ENCODE results near the gene PSMC6. TPM values are rescaled to one million over a fixed set of nuclear protein-coding genes. Genes with fewer than 3 reads are reported as not detected.

PSMC6 gene
- 75.4 and 144 TPM in 2 replicates for total RNA-seq

DNA sequence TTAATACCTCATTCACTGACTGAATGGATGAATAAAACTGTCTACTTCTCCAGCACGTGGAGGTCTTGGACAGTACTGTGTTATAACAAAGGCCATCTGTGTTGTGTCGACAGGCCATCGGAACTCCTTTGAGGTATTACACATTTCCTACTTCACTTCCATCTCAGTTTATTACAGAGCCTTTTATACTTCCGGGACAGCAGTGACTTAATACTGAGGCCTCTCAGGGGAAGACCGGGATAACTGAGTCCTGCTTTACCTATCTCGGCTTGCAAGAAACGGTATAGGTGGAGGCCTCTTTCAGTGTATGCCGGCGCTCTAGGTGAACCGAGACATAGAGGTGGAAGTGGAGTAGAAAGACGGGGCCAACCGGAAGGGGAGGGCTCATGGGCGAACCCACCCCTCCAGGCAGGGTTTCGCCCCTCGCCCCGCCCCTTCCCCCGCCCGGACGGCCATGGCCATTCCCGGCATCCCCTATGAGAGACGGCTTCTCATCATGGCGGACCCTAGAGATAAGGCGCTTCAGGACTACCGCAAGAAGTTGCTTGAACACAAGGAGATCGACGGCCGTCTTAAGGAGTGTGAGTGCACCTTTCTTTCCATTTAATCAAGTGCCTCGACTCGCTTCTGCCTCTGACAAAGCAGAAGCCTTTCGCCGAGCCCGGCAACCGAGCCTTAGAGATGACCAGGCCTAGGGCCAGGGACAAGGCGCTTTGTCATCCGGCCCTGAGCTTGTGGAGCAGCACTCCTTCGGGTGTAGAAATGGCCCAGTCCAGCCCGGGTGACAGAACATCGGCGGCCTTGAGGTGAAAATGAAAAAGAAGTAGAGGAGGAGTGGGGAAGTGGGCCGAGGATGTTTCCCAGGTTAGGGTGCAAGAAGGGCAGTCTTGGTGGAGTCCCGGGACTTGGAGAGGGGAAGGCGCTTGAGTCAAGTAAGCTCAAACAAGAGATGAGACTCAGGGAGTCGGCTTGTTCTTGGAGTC is at the start of gene PSMC6:
TSS of gene PSMC6 (plus strand) at position 477 of the 983 bp plus-strand sequence. CDS start at position 497, 20 bp downstream.

DNA sequence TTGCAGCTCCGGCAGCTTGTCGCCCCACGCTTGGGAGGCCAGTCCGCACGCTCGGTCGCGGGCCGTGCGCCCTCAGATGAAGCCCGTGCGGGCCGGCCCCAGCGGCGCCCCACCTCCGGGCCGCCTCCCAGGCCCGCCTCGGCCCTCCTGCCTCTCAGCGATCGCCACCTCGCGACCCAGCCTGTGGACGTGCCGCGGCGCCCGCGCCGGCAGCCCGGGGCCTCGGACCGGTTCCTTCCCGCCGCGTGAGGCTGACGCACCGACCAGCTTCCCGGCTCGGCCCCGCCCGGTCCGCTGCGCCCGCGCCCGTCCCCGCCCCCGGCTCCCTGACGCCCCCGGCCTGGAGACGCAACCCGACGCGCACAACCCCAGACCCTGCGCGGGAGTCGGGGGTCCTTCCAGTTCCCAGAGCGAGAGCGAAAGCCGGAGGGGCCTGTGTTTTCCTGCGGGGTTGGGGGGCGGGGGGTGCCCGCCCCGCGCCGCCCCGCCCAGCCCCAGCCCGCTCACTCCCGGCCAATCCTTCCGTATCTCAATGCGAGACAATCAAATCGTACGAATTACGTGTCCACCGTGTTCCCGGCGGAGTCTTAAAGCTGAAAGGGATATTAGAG is 11.4 kb upstream of the PSMC6 start, which contains the start of gene ERO1A:
TSS of gene ERO1A (minus strand) at position 78 of the 611 bp plus-strand sequence. CDS start at position 1, 77 bp downstream.

DNA sequence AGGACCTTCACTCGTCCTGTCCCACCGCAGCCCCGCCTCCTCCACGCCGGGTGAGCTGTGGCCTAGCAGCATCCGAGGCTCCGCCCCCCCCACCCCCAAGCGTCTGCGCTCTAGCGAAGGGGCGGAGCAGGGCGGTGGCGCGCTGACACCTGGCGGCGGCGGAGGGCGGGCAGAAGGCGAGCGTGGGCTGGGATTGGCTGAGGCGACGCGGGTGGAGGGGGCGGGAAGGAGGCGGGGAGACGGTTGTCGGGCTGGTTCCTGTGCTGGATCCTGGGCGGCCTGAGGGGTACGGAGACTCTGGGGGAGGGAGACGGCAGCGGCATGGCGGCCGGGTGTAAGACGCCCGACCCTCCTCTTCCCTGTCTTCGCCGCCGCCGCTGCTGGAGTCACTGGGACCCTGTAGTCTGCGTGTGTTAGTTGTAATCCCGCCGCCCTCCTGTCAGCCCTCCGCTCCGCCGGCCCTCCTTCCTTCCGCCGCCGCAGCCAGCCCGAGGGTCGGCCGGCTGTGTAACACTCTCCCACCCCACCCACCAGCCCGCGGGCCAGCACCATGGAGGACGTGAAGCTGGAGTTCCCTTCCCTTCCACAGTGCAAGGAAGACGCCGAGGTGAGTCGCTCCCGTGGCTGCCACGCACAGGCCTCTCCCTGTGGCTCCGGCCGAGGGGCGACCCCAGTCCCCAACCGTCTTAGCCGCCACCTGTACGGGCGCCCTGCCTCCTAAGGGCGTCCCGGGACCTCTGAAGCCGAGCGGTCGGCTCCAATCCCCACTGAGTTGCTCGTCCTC is 23.1 kb downstream of the PSMC6 start, which contains the start of gene STYX:
TSS of gene STYX (plus strand) at position 242 of the 784 bp plus-strand sequence. CDS start at position 551, 309 bp downstream.

Other genes starting within 250 kb of the PSMC6 start
- gene TXNDC16, start 154.7 kb upstream of the PSMC6 start, total RNA-seq: 2.0 and 4.9 TPM in 2 replicates
- 0.17 and 0.58 TPM in 2 replicates for gene GPR137C, start 154.4 kb upstream of the PSMC6 start, total RNA-seq
- 104 and 106 TPM in 2 replicates for gene ERO1A, start 11.6 kb upstream of the PSMC6 start, total RNA-seq
- 18.0 and 25.5 TPM in 2 replicates for gene STYX, start 23.0 kb downstream of the PSMC6 start, total RNA-seq
- gene GNPNAT1, start 84.4 kb downstream of the PSMC6 start, total RNA-seq: 20.8 and 96.4 TPM in 2 replicates
- 94.3 and 100 TPM in 2 replicates for gene FERMT2, start 243.8 kb downstream of the PSMC6 start, total RNA-seq

Data from smooth muscle cell of trachea (primary cell).